ENCODE measurements around the gene GALNT7. TPM values are rescaled to one million over a fixed set of nuclear protein-coding genes. Genes with fewer than 3 reads are reported as not detected.

Gene GALNT7
- total RNA-seq, 1 experiment from 2014 or later, result 51.6 TPM

DNA sequence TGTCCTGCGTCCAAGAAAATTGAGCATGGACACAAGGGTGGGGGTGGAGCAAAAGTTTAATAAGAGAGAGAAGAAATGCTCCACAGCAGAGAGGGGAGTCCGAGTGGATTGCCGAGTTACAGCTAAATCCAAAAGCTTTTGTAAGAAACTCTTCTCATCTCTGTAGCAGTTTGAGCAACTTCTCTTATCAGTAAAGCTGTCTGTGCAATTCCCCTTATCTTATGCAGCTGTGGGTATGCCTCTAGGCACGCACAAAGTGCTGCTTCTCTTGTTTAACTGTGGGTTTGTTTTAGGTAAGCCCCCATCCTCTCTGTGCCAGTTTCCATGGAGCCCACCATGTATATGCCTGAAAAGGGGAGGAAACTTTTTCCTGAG is 120.7 kb downstream of the GALNT7 start:
- peaks cover 3% of the 10 kb centered on the region for H3K9me3 Mint-ChIP-seq (ENCODE audit: low read depth, unreplicated experiment)
- CTCF ChIA-PET, result interaction anchor here (0.7 to 1.0 kb wide), 2 partner anchors 12 to 276 kb away, joined by 4 read pairs; no protein-coding TSS in a partner anchor
- no peaks in the 10 kb centered on the region for H3K36me3 Mint-ChIP-seq (ENCODE audit: insufficient read depth, unreplicated experiment)
- H3K4me1 Mint-ChIP-seq (ENCODE audit: low read depth, unreplicated experiment), result peaks cover 18% of the 10 kb centered on the region
- peak overlapping the region; percentile 48 for H3K4me3 Mint-ChIP-seq (ENCODE audit: low read depth, unreplicated experiment)
- TF ChIP-seq CTCF (IDR thresholded peaks at IDR 0.05; ENCODE audit: unreplicated experiment), result no peak
- intact Hi-C loops (cut with micrococcal nuclease; ENCODE audit: unreplicated experiment), result no loop called here
- no TSS peak for BruUV-seq (replicated peaks)
- H3K27ac Mint-ChIP-seq (ENCODE audit: unreplicated experiment), result no peak overlapping the region
- DNase-seq, result no peak
- no peaks in the 10 kb centered on the region for H3K27me3 Mint-ChIP-seq (ENCODE audit: unreplicated experiment)

DNA sequence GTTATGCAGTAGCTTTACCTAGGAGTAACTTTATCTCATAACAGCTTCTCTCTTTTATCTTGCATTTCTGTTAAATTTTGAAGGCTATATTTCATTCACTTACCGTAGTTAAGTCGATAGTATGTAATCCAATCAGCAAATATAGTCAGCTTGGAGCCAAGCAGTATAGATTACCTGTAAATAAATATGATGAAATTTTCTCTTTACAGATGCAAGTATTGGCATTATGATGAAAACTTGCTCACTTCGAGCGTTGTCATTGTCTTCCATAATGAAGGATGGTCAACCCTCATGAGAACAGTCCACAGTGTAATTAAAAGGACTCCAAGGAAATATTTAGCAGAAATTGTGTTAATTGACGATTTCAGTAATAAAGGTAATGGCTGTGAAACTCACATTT is 123.3 kb downstream of the GALNT7 start:
- peaks cover 18% of the 10 kb centered on the region for H3K4me1 Mint-ChIP-seq (ENCODE audit: low read depth, unreplicated experiment)
- no peaks in the 10 kb centered on the region for H3K9me3 Mint-ChIP-seq (ENCODE audit: low read depth, unreplicated experiment)
- no peak for DNase-seq
- no peak overlapping the region for H3K27ac Mint-ChIP-seq (ENCODE audit: unreplicated experiment)
- no peak overlapping the region for H3K4me3 Mint-ChIP-seq (ENCODE audit: low read depth, unreplicated experiment)
- BruUV-seq (replicated peaks), result no TSS peak
- CTCF ChIA-PET, result interaction anchor here (0.8 to 1.2 kb wide), 2 partner anchors 10 kb away, joined by 3 to 4 read pairs; no protein-coding TSS in a partner anchor
- intact Hi-C loops (cut with micrococcal nuclease; ENCODE audit: unreplicated experiment), result no loop called here
- no peaks in the 10 kb centered on the region for H3K27me3 Mint-ChIP-seq (ENCODE audit: unreplicated experiment)
- TF ChIP-seq CTCF (IDR thresholded peaks at IDR 0.05; ENCODE audit: unreplicated experiment), result no peak
- H3K36me3 Mint-ChIP-seq (ENCODE audit: insufficient read depth, unreplicated experiment), result no peaks in the 10 kb centered on the region

- H3K27ac Mint-ChIP-seq (ENCODE audit: unreplicated experiment), result no peak overlapping the region
- H3K36me3 Mint-ChIP-seq (ENCODE audit: insufficient read depth, unreplicated experiment), result no peaks in the 10 kb centered on the region
- no peaks in the 10 kb centered on the region for H3K27me3 Mint-ChIP-seq (ENCODE audit: unreplicated experiment)
- BruUV-seq (replicated peaks), result no TSS peak
- H3K4me1 Mint-ChIP-seq (ENCODE audit: low read depth, unreplicated experiment), result peaks cover 11% of the 10 kb centered on the region
- intact Hi-C loops (cut with micrococcal nuclease; ENCODE audit: unreplicated experiment), result no loop called here
- no peak overlapping the region for H3K4me3 Mint-ChIP-seq (ENCODE audit: low read depth, unreplicated experiment)
- CTCF ChIA-PET, result no interaction called here
- H3K9me3 Mint-ChIP-seq (ENCODE audit: low read depth, unreplicated experiment), result no peaks in the 10 kb centered on the region
- DNase-seq, result no peak
- TF ChIP-seq CTCF (IDR thresholded peaks at IDR 0.05; ENCODE audit: unreplicated experiment), result no peak
Measured at GRCh38 chr4:173293663-173294062, 125.1 kb downstream of the GALNT7 start.

GRCh38 chr4:173294444-173294843 is 125.8 kb downstream of the GALNT7 start:
- Mint-ChIP-seq H3K9me3 (ENCODE audit: low read depth, unreplicated experiment) (no peaks in the 10 kb centered on the region), H3K4me3 (ENCODE audit: low read depth, unreplicated experiment) (no peak overlapping the region)
- CTCF ChIA-PET, result no interaction called here

More at GRCh38 chr4:173294444-173294843, 125.8 kb downstream of the GALNT7 start:
- no peaks in the 10 kb centered on the region for H3K27me3 Mint-ChIP-seq (ENCODE audit: unreplicated experiment)
- H3K4me1 Mint-ChIP-seq (ENCODE audit: low read depth, unreplicated experiment), result peaks cover 4% of the 10 kb centered on the region
- DNase-seq, result no peak
- no peaks in the 10 kb centered on the region for H3K36me3 Mint-ChIP-seq (ENCODE audit: insufficient read depth, unreplicated experiment)
- no peak overlapping the region for H3K27ac Mint-ChIP-seq (ENCODE audit: unreplicated experiment)
- no TSS peak for BruUV-seq (replicated peaks)
- intact Hi-C loops (cut with micrococcal nuclease; ENCODE audit: unreplicated experiment), result no loop called here
- TF ChIP-seq CTCF (IDR thresholded peaks at IDR 0.05; ENCODE audit: unreplicated experiment), result no peak

All from Calu3 (cell line).